HFFc6 (cell line): ENCODE results near the gene SNRPA1. TPM values are rescaled to one million over a fixed set of nuclear protein-coding genes. Genes with fewer than 3 reads are reported as not detected.

Experiments
- DNase-seq: peaks from one replicate; pipeline ENCODE4 v3.0.0-alpha.2; 2018
- H3K27ac Mint-ChIP-seq: 2 replicates; pipeline ENCODE4 v1.8.0; 2020; ENCODE audit warnings: mild to moderate bottlenecking, mixed read lengths
- H3K27me3 Mint-ChIP-seq: 2 replicates; pipeline ENCODE4 v1.8.0; 2021; ENCODE audit warnings: mild to moderate bottlenecking, moderate library complexity, mixed read lengths; ENCODE audit not compliant: insufficient read depth
- H3K36me3 Mint-ChIP-seq: 2 replicates; pipeline ENCODE4 v1.8.0; 2021; ENCODE audit warnings: low read depth, mixed read lengths
- H3K4me1 Mint-ChIP-seq: 2 replicates; pipeline ENCODE4 v1.8.0; 2020; ENCODE audit warnings: low read depth, mixed read lengths
- H3K4me3 Mint-ChIP-seq: 2 replicates; pipeline ENCODE4 v1.8.0; 2020; ENCODE audit warnings: mild to moderate bottlenecking, moderate library complexity, mixed read lengths
- H3K9me3 Mint-ChIP-seq: 2 replicates; pipeline ENCODE4 v1.8.0; 2020; ENCODE audit warnings: mild to moderate bottlenecking, mixed read lengths
- total RNA-seq, 6 experiments: library from RNA; stranded (reverse); fragmentation: NEBNext Ultra II Directional; extraction: Animal tissue kit (Norgen Biotek cat#: 25700); gene quantifications; 2 replicates in 1 of 6; 3 replicates in 5 of 6; pipeline ENCODE4 v1.2.3, GENCODE V29; 2021
- TF ChIP-seq, protein P1 (sequence below): fragments of 200-600 bp; sonication (generic); IDR thresholded peaks from 2 replicates; pipeline ENCODE4 v1.5.0; 2021; ENCODE audit warnings: antibody characterized with exemption, mild to moderate bottlenecking

Gene SNRPA1
- total RNA-seq, 6 experiments from 2014 or later, result 54.9 to 78.8 (median 64.5) TPM

GRCh38 chr15:101332061-101332467 lies 37.0 kb upstream of the SNRPA1 start:
- TF ChIP-seq, protein P1, sequence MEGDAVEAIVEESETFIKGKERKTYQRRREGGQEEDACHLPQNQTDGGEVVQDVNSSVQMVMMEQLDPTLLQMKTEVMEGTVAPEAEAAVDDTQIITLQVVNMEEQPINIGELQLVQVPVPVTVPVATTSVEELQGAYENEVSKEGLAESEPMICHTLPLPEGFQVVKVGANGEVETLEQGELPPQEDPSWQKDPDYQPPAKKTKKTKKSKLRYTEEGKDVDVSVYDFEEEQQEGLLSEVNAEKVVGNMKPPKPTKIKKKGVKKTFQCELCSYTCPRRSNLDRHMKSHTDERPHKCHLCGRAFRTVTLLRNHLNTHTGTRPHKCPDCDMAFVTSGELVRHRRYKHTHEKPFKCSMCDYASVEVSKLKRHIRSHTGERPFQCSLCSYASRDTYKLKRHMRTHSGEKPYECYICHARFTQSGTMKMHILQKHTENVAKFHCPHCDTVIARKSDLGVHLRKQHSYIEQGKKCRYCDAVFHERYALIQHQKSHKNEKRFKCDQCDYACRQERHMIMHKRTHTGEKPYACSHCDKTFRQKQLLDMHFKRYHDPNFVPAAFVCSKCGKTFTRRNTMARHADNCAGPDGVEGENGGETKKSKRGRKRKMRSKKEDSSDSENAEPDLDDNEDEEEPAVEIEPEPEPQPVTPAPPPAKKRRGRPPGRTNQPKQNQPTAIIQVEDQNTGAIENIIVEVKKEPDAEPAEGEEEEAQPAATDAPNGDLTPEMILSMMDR, result no peak
- Mint-ChIP-seq H3K9me3 (no peaks in the 10 kb centered on the region), H3K4me3 (no peak overlapping the region), H3K36me3 (no peaks in the 10 kb centered on the region), H3K27me3 (peaks cover 34% of the 10 kb centered on the region), H3K27ac (no peak overlapping the region), H3K4me1 (no peaks in the 10 kb centered on the region)
- DNase-seq, result no peak

- Mint-ChIP-seq H3K27me3 (peaks cover 39% of the 10 kb centered on the region), H3K4me3 (no peak overlapping the region), H3K36me3 (no peaks in the 10 kb centered on the region), H3K4me1 (no peaks in the 10 kb centered on the region), H3K27ac (no peak overlapping the region), H3K9me3 (no peaks in the 10 kb centered on the region)
- no peak for DNase-seq
- TF ChIP-seq, protein P1, result no peak
Observed at GRCh38 chr15:101329867-101330380, 34.9 kb upstream of the SNRPA1 start.

GRCh38 chr15:101329309-101329863 lies 34.3 kb upstream of the SNRPA1 start:
- Mint-ChIP-seq H3K4me3 (no peak overlapping the region), H3K27me3 (peaks cover 39% of the 10 kb centered on the region)

GRCh38 chr15:101328001-101328400 lies 33.0 kb upstream of the SNRPA1 start:
- Mint-ChIP-seq H3K9me3 (no peaks in the 10 kb centered on the region), H3K4me3 (no peak overlapping the region), H3K27me3 (peaks cover 45% of the 10 kb centered on the region), H3K4me1 (no peaks in the 10 kb centered on the region), H3K27ac (no peak overlapping the region), H3K36me3 (no peaks in the 10 kb centered on the region)
- TF ChIP-seq, protein P1, result no peak
- DNase-seq, result no peak

More at GRCh38 chr15:101329309-101329863, 34.3 kb upstream of the SNRPA1 start:
- Mint-ChIP-seq H3K9me3 (no peaks in the 10 kb centered on the region), H3K4me1 (no peaks in the 10 kb centered on the region), H3K27ac (no peak overlapping the region), H3K36me3 (no peaks in the 10 kb centered on the region)
- DNase-seq, result no peak
- TF ChIP-seq, protein P1, result no peak

GRCh38 chr15:101327147-101327740 lies 32.2 kb upstream of the SNRPA1 start:
- H3K27ac Mint-ChIP-seq, result no peak overlapping the region
- no peak for DNase-seq
- H3K9me3 Mint-ChIP-seq, result no peaks in the 10 kb centered on the region
- no peaks in the 10 kb centered on the region for H3K4me1 Mint-ChIP-seq
- H3K36me3 Mint-ChIP-seq, result no peaks in the 10 kb centered on the region
- TF ChIP-seq, protein P1, result no peak
- no peak overlapping the region for H3K4me3 Mint-ChIP-seq
- H3K27me3 Mint-ChIP-seq, result peaks cover 46% of the 10 kb centered on the region
